Measurements from ENCODE around the gene PHF2. TPM values are rescaled to one million over a fixed set of nuclear protein-coding genes. Genes with fewer than 3 reads are reported as not detected.

PHF2 gene
- total RNA-seq, 1 experiment from 2014 or later: 11.6 TPM

DNA sequence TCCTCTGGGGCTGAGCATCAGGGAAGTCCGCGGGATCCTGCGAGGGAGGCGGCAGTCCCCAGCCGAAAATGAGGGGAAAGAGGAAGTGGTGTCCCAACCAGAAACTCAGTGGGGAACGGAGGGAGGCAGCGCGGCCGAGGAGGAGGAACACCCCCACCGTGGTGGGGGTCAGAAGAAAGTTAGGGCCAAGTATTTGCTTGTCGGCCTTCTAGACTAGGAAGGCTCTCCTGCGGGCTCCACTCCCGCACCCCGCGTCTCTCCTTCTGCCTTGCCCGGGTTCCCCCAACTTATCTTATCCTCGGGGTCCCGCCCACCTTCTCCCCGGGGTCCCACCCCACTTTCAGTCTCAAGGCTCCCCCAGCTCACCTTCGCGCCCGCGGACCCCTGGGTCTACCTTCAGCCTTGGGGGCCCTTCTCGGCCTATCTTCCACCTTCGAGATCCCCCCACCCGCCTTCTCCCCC lies 557 bp upstream of the PHF2 start (continued):
- TF ChIP-seq, protein P1, sequence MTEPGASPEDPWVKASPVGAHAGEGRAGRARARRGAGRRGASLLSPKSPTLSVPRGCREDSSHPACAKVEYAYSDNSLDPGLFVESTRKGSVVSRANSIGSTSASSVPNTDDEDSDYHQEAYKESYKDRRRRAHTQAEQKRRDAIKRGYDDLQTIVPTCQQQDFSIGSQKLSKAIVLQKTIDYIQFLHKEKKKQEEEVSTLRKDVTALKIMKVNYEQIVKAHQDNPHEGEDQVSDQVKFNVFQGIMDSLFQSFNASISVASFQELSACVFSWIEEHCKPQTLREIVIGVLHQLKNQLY (CRISPR knock-in tag; IDR thresholded peaks at IDR 0.05): no peak
- no peak for TF ChIP-seq NFE2L1 (CRISPR knock-in tag; IDR thresholded peaks at IDR 0.05)
- TF ChIP-seq, protein P2, sequence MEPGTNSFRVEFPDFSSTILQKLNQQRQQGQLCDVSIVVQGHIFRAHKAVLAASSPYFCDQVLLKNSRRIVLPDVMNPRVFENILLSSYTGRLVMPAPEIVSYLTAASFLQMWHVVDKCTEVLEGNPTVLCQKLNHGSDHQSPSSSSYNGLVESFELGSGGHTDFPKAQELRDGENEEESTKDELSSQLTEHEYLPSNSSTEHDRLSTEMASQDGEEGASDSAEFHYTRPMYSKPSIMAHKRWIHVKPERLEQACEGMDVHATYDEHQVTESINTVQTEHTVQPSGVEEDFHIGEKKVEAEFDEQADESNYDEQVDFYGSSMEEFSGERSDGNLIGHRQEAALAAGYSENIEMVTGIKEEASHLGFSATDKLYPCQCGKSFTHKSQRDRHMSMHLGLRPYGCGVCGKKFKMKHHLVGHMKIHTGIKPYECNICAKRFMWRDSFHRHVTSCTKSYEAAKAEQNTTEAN (CRISPR knock-in tag; IDR thresholded peaks at IDR 0.05): no peak
- TF ChIP-seq NR3C1 (CRISPR knock-in tag; conservative IDR thresholded peaks at IDR 0.05; ENCODE audit: low read depth): no peak
- TF ChIP-seq ZNF317 (CRISPR knock-in tag; IDR thresholded peaks at IDR 0.05; ENCODE audit: borderline replicate concordance, low read depth): no peak
- TF ChIP-seq, protein P3, sequence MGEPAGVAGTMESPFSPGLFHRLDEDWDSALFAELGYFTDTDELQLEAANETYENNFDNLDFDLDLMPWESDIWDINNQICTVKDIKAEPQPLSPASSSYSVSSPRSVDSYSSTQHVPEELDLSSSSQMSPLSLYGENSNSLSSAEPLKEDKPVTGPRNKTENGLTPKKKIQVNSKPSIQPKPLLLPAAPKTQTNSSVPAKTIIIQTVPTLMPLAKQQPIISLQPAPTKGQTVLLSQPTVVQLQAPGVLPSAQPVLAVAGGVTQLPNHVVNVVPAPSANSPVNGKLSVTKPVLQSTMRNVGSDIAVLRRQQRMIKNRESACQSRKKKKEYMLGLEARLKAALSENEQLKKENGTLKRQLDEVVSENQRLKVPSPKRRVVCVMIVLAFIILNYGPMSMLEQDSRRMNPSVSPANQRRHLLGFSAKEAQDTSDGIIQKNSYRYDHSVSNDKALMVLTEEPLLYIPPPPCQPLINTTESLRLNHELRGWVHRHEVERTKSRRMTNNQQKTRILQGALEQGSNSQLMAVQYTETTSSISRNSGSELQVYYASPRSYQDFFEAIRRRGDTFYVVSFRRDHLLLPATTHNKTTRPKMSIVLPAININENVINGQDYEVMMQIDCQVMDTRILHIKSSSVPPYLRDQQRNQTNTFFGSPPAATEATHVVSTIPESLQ (CRISPR knock-in tag; IDR thresholded peaks at IDR 0.05): no peak

DNA sequence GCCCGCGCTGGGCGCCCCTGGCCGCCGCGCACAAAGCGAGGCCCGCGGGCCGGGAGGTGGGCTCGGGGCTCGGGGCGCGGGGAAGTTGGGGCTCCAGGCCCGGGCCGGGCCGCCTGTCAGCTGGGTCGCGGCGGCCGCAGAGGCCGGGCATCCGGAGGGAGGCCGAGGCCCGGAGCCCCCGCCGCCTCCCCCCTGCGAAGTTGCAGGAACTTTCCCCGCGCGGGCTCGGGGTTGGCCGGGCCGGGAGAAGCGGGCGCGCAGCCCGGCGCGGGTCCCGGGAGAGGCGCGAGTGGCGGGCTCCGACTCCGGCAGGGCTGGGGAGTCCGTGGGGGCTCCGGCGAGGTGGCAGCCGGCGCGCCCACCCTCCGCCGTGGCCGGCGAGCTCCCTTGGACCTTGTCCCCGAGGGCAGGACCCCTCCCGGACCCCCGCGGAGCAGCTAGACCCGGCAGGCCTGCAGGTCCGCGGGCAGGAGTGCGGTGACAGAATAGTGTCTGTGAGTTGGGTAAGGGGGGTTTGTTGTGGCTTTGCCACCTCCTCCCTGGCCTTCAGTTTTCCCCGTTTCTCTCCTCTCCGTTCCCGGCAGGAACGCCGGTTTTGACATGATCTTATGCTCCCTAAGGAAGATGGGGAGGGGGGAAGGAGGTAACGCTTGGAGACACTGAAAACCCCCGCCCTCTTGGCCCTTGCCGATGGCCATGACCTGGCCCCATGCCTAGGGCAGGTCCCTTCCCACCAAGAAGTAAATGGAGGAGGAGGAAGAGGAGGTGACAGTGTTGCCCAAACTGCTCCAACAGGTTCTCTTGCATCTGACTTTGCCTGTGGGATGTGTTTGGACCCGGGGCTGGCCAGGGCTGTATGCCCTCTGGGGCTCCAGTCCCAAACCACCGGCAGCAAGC lies 942 bp downstream of the PHF2 start:
- H3K4me3 Mint-ChIP-seq: peak overlapping the region; percentile 77
- no peak overlapping the region for H3K27ac Mint-ChIP-seq
- TF ChIP-seq TEAD4 (CRISPR knock-in tag; IDR thresholded peaks at IDR 0.05) (no peak), ZNF138 (CRISPR knock-in tag; conservative IDR thresholded peaks at IDR 0.05) (no peak), ZNF219 (CRISPR knock-in tag; IDR thresholded peaks at IDR 0.05; ENCODE audit: borderline replicate concordance) (no peak), TCF7 (CRISPR knock-in tag; IDR thresholded peaks at IDR 0.05; ENCODE audit: low read depth) (no peak), TEAD1 (CRISPR knock-in tag; IDR thresholded peaks at IDR 0.05) (no peak), ZNF416 (CRISPR knock-in tag; IDR thresholded peaks at IDR 0.05) (no peak)
- TF ChIP-seq, protein P4, sequence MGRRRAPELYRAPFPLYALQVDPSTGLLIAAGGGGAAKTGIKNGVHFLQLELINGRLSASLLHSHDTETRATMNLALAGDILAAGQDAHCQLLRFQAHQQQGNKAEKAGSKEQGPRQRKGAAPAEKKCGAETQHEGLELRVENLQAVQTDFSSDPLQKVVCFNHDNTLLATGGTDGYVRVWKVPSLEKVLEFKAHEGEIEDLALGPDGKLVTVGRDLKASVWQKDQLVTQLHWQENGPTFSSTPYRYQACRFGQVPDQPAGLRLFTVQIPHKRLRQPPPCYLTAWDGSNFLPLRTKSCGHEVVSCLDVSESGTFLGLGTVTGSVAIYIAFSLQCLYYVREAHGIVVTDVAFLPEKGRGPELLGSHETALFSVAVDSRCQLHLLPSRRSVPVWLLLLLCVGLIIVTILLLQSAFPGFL (CRISPR knock-in tag; IDR thresholded peaks at IDR 0.05; ENCODE audit: borderline replicate concordance): no peak
- TF ChIP-seq, protein P5, sequence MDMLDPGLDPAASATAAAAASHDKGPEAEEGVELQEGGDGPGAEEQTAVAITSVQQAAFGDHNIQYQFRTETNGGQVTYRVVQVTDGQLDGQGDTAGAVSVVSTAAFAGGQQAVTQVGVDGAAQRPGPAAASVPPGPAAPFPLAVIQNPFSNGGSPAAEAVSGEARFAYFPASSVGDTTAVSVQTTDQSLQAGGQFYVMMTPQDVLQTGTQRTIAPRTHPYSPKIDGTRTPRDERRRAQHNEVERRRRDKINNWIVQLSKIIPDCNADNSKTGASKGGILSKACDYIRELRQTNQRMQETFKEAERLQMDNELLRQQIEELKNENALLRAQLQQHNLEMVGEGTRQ (CRISPR knock-in tag; IDR thresholded peaks at IDR 0.05): no peak
- ATAC-seq (no peak), DNase-seq (ENCODE audit: low spot score) (no peak)
- H3K4me1 Mint-ChIP-seq: peaks cover 44% of the 10 kb centered on the region
- CTCF ChIA-PET: interaction anchor here (1.3 to 2.4 kb wide), 2 partner anchors 10 to 11 kb away, joined by 5 to 13 read pairs; no protein-coding TSS in a partner anchor
- H3K36me3 Mint-ChIP-seq: no peaks in the 10 kb centered on the region
- POLR2A ChIA-PET: no interaction called here
- H3K27me3 Mint-ChIP-seq (ENCODE audit: low read depth): peaks cover 15% of the 10 kb centered on the region
- H3K9me3 Mint-ChIP-seq: no peaks in the 10 kb centered on the region

DNA sequence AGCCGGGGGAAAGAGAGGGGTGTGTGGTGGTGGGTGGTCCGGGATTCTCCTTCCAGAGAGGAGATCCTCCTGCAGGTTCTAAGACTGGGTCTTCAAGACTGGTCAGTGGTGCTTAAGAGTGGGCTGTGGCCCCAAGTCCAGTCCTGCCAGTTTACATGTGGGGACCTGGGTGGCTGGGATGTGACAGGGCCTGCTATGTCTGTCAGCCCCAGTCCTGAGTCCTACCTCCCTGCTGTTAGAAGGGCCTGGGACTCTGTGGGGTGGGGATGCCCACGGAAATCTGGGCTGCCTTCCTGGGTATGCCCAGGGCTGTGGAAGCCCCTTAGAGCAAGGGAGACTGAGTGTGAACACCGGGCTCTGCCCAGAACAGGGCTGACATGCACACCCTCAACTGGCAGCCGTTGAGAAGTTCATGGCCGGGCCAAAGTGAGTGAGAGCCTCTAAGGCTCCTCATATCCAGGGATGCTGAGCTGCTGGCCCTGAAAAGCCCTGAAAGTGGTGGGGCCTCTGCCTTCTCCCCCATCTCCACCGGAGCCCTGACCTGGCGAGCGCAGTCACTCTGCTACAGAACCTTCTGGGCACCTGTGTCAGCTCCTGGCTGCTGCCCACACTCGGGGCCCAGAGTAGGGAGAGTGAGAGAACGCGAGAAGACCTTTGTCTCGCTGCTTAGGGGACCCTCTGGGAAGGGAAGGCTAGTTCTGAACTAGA lies 1.7 kb downstream of the PHF2 start:
- Mint-ChIP-seq H3K4me3 (peak overlapping the region; percentile 77), H3K4me1 (peaks cover 48% of the 10 kb centered on the region), H3K36me3 (no peaks in the 10 kb centered on the region), H3K27me3 (ENCODE audit: low read depth) (peaks cover 15% of the 10 kb centered on the region), H3K9me3 (no peaks in the 10 kb centered on the region), H3K27ac (no peak overlapping the region)
- ATAC-seq (no peak), DNase-seq (ENCODE audit: low spot score) (no peak)
- TF ChIP-seq, protein P6, sequence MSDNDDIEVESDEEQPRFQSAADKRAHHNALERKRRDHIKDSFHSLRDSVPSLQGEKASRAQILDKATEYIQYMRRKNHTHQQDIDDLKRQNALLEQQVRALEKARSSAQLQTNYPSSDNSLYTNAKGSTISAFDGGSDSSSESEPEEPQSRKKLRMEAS (CRISPR knock-in tag; IDR thresholded peaks at IDR 0.05): no peak
- TF ChIP-seq, protein P7, sequence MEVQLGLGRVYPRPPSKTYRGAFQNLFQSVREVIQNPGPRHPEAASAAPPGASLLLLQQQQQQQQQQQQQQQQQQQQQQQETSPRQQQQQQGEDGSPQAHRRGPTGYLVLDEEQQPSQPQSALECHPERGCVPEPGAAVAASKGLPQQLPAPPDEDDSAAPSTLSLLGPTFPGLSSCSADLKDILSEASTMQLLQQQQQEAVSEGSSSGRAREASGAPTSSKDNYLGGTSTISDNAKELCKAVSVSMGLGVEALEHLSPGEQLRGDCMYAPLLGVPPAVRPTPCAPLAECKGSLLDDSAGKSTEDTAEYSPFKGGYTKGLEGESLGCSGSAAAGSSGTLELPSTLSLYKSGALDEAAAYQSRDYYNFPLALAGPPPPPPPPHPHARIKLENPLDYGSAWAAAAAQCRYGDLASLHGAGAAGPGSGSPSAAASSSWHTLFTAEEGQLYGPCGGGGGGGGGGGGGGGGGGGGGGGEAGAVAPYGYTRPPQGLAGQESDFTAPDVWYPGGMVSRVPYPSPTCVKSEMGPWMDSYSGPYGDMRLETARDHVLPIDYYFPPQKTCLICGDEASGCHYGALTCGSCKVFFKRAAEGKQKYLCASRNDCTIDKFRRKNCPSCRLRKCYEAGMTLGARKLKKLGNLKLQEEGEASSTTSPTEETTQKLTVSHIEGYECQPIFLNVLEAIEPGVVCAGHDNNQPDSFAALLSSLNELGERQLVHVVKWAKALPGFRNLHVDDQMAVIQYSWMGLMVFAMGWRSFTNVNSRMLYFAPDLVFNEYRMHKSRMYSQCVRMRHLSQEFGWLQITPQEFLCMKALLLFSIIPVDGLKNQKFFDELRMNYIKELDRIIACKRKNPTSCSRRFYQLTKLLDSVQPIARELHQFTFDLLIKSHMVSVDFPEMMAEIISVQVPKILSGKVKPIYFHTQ (CRISPR knock-in tag; IDR thresholded peaks at IDR 0.05): no peak
- TF ChIP-seq, protein P8, sequence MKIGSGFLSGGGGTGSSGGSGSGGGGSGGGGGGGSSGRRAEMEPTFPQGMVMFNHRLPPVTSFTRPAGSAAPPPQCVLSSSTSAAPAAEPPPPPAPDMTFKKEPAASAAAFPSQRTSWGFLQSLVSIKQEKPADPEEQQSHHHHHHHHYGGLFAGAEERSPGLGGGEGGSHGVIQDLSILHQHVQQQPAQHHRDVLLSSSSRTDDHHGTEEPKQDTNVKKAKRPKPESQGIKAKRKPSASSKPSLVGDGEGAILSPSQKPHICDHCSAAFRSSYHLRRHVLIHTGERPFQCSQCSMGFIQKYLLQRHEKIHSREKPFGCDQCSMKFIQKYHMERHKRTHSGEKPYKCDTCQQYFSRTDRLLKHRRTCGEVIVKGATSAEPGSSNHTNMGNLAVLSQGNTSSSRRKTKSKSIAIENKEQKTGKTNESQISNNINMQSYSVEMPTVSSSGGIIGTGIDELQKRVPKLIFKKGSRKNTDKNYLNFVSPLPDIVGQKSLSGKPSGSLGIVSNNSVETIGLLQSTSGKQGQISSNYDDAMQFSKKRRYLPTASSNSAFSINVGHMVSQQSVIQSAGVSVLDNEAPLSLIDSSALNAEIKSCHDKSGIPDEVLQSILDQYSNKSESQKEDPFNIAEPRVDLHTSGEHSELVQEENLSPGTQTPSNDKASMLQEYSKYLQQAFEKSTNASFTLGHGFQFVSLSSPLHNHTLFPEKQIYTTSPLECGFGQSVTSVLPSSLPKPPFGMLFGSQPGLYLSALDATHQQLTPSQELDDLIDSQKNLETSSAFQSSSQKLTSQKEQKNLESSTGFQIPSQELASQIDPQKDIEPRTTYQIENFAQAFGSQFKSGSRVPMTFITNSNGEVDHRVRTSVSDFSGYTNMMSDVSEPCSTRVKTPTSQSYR (CRISPR knock-in tag; IDR thresholded peaks at IDR 0.05): no peak
- POLR2A ChIA-PET: no interaction called here
- CTCF ChIA-PET: interaction anchor here (1.2 to 2.4 kb wide), 3 partner anchors 9 to 424 kb away, joined by 3 to 13 read pairs (median 5); no protein-coding TSS in a partner anchor
